ENCODE results near the gene MPO. TPM values are rescaled to one million over a fixed set of nuclear protein-coding genes. Genes with fewer than 3 reads are reported as not detected.

MPO gene
- total and polyA plus RNA-seq, 2 of the 4 experiments (the other 2 are of a cell fraction) = not detected

- TF ChIP-seq RFX5 (IDR thresholded peaks at IDR 0.05; ENCODE audit: low read depth, low read length) = no peak
Measured at GRCh38 chr17:58310511-58311428, 30.0 kb upstream of the MPO start (continued).

- H2BK20ac ChIP-seq (ENCODE audit: low read depth, low read length) = no peak overlapping the region
- POLR2A ChIA-PET (ENCODE audit: unreplicated experiment) = no interaction called here
- dilution Hi-C loops (cut with HindIII; ENCODE audit: low sequenced_read_pairs, unreplicated experiment) (no loop called here), in situ Hi-C loops (cut with MboI; ENCODE audit: low sequenced_read_pairs) (no loop called here), intact Hi-C loops (cut with micrococcal nuclease) (no loop called here)
- no peak overlapping the region for H3K27ac ChIP-seq (ENCODE audit: insufficient read depth, low read length)
- H3K56ac ChIP-seq (ENCODE audit: extremely low read depth, insufficient read depth, low read length) = no peak overlapping the region
- H3K4me1 ChIP-seq (ENCODE audit: control insufficient read depth, insufficient read depth, low read length) = no peaks in the 10 kb centered on the region
- no peak overlapping the region for H3K4ac ChIP-seq (ENCODE audit: low read depth, low read length)
- no peaks in the 10 kb centered on the region for H3K9me1 ChIP-seq (ENCODE audit: insufficient read depth, low read length)
- H2BK15ac ChIP-seq (ENCODE audit: low read depth, low read length) = no peak overlapping the region
- no peak overlapping the region for H3K18ac ChIP-seq (ENCODE audit: low read depth, low read length)
- no peaks in the 10 kb centered on the region for H4K20me1 ChIP-seq (ENCODE audit: insufficient read depth, low read length)
- TF ChIP-seq RFX5 (IDR thresholded peaks at IDR 0.05; ENCODE audit: low read depth, low read length) (no peak), ELK1 (IDR thresholded peaks at IDR 0.05; ENCODE audit: borderline replicate concordance, low read depth, low read length) (no peak), BHLHE40 (IDR thresholded peaks at IDR 0.05; ENCODE audit: low read depth, low read length) (no peak), FOS (IDR thresholded peaks at IDR 0.05; ENCODE audit: low read depth, low read length) (no peak), CEBPB (IDR thresholded peaks at IDR 0.05; ENCODE audit: low read depth, low read length) (no peak), MAZ (IDR thresholded peaks at IDR 0.05; ENCODE audit: borderline replicate concordance, low read depth, low read length) (no peak), POLR2A (IDR thresholded peaks at IDR 0.05; ENCODE audit: low read depth, low read length) (no peak), RAD21 (IDR thresholded peaks at IDR 0.05; ENCODE audit: low read length) (no peak), CHD1 (IDR thresholded peaks at IDR 0.05; ENCODE audit: low read depth, low read length) (no peak), MAFK (IDR thresholded peaks at IDR 0.05; ENCODE audit: low read depth, low read length) (no peak), CTCF (conservative IDR thresholded peaks at IDR 0.05; ENCODE audit: low read depth, low read length) (no peak), NFE2L2 (IDR thresholded peaks at IDR 0.05; ENCODE audit: low read depth, low read length) (no peak), MXI1 (IDR thresholded peaks at IDR 0.05; ENCODE audit: borderline replicate concordance, low read depth, low read length) (no peak), RCOR1 (IDR thresholded peaks at IDR 0.05; ENCODE audit: insufficient replicate concordance, low read length) (no peak), SMC3 (IDR thresholded peaks at IDR 0.05; ENCODE audit: low read depth, low read length) (no peak)
- no peak overlapping the region for H2AFZ ChIP-seq (replicated peaks; ENCODE audit: low read length, poor library complexity)
- no peak overlapping the region for H3K14ac ChIP-seq (replicated peaks; ENCODE audit: low read depth, low read length)
- H2BK5ac ChIP-seq (ENCODE audit: low read depth, low read length, poor library complexity, severe bottlenecking) = no peak overlapping the region
- H2AK5ac ChIP-seq (ENCODE audit: low read depth, low read length) = no peak overlapping the region
- CTCF ChIA-PET = no interaction called here
- H4K5ac ChIP-seq (ENCODE audit: low read depth, low read length) = no peak overlapping the region
- ATAC-seq (ENCODE audit: low read depth) (no peak), DNase-seq (no peak)
- WGBS, 2 experiments (ENCODE audit: extremely low coverage in 2 of 2, insufficient read length in 1 of 2) = 100% methylated on average over 1 of the region's 5 CpGs; no CpG with 5 or more reads in 1 of the 2 experiments
- no TSS peak for BruUV-seq (replicated peaks)
- H3K36me3 ChIP-seq (ENCODE audit: control insufficient read depth, insufficient read depth, low read length) = no peaks in the 10 kb centered on the region
- no peak overlapping the region for H4K8ac ChIP-seq (ENCODE audit: low read depth in 2 of 2, low read length in 2 of 2)
- no peaks in the 10 kb centered on the region for H3K9me3 ChIP-seq (ENCODE audit: control insufficient read depth, insufficient read depth, low read length)
- no peak overlapping the region for H4K91ac ChIP-seq (ENCODE audit: insufficient read depth, low read depth, low read length)
- no peaks in the 10 kb centered on the region for H3K79me1 ChIP-seq (ENCODE audit: low read depth in 1 of 2, low read length in 2 of 2)
- H3K4me3 ChIP-seq (ENCODE audit: insufficient read depth, low read depth, low read length) = no peak overlapping the region
- no peak overlapping the region for H3K4me2 ChIP-seq (ENCODE audit: low read depth, low read length)
- no peak overlapping the region for H2BK120ac ChIP-seq (ENCODE audit: low read depth, low read length)
- no peak overlapping the region for H3K23ac ChIP-seq (ENCODE audit: low read depth, low read length)
- no peak overlapping the region for H2AK9ac ChIP-seq (replicated peaks; ENCODE audit: low read depth, low read length, poor library complexity)
- H3K27me3 ChIP-seq (ENCODE audit: control insufficient read depth, insufficient read depth, low read length) = peaks cover 2% of the 10 kb centered on the region; the same call in 1 of the 2 replicates
- no peak overlapping the region for H3K9ac ChIP-seq (ENCODE audit: low read depth, low read length)
Measured at GRCh38 chr17:58309918-58310259, 29.2 kb upstream of the MPO start.
